Measurements from ENCODE around the gene SLC39A9. TPM values are rescaled to one million over a fixed set of nuclear protein-coding genes. Genes with fewer than 3 reads are reported as not detected.
"Not testable (repeated sequence)": the region's sequence is repeated elsewhere in the genome, so short reads cannot be mapped to it uniquely, and the experiment has no call there.

The SLC39A9 gene
- polyA plus RNA-seq, 3 donors, result 16.0 to 18.7 (median 17.7) TPM

DNA sequence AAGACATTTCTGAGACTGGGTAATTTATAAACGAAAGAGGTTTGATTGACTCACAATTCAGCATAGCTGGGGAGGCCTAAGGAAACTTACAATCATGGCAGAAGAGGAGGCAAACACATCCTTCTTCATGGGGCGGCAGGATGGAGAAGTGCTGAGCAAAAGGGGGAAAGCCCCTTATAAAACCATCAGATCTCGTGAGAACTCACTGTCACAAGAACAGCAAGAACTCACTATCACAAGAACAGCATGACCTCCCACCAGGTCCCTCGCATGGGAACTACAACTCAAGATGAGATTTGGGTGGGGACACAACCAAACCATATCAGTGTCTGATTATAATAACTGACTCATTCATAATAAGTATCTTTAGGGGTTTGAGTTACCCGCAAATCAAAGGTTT is 6.4 kb downstream of the SLC39A9 start:
- 91 to 97% (median 93%) methylated on average over 5 of the region's 5 CpGs for WGBS, 3 donors

DNA sequence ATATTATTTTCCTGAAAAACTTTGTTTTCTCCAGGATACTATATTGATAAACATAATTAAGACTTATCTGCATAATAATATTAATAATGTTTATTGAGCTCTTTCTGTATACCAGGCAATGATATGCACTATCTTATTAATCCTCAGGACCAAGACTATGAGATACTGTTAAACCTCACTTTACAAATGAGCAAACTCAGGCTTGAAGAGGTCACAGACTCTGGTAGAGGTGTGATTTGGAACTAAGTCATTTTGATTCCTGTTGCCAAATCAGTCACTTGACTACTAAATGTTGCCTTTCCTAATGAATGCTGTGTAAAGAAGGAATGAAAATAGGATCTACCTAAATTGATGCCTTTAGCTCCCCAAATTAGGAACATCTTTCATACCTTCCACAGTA is 7.3 kb downstream of the SLC39A9 start:
- H3K27ac ChIP-seq (ENCODE audit: low read depth, low read length), result no peak overlapping the region

More for the DNA sequence above, 6.4 kb downstream of the SLC39A9 start:
- no peak overlapping the region for H3K27ac ChIP-seq (ENCODE audit: low read depth, low read length)

DNA sequence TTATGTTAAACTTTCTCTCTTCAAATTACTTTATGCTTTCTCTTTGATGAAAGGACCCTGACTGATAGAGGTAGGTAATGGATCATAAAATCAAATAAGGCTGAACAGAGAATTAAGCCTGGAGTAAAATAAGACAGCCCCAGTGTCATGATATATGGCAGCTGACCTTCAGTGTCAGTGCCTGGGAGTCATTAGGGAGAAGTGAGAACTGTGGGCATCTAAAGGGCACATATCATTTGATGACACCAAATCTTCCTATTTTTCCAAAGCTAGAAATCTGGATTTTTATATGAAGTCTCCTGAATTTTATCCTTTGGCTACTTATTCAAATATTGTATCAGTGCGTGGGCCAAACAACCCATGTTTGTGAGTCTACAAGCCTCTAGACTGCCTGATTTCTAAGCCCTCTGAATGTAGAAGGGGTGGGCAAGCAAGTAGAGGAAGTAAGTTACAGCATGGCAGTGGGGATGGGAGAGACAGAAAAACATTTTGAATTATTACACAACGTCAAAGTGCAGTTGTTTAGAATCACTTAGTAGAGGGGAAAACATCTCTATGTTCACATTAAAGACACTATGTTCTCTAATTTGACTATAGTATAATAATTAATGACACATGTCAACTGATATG is 10.0 kb downstream of the SLC39A9 start:
- WGBS, 3 donors, result 64 to 68% (median 66%) methylated on average over 2 of the region's 2 CpGs
- H3K27ac ChIP-seq (ENCODE audit: low read depth, low read length), result no peak overlapping the region

DNA sequence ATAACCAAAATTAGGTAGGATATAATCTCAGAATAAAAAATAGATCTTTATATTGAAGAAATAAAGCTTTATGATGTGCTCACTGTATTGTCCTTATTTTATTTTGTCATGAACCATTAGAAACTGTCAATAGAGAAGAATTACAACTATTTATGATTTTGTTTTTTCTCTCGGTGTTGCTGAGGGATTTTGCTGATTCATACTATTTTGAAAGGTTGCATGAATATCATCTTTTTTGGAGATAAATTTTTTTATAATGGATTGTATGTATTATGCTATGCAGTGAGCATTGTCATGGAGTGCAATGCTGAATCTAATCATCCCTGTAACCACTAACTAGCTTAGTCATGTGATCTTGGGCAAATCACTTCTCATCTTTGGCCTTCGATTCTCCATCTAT is 15.0 kb downstream of the SLC39A9 start:
- 74 to 88% (median 77%) methylated on average over 2 of the region's 2 CpGs for WGBS, 3 donors
- no peak overlapping the region for H3K27ac ChIP-seq (ENCODE audit: low read depth, low read length)

GRCh38 chr14:69416087-69416486 is 17.6 kb downstream of the SLC39A9 start:
- not testable (repeated sequence) for H3K27ac ChIP-seq (ENCODE audit: low read depth, low read length)
- WGBS, 3 donors, result 91 to 97% (median 93%) methylated on average over 4 of the region's 4 CpGs

DNA sequence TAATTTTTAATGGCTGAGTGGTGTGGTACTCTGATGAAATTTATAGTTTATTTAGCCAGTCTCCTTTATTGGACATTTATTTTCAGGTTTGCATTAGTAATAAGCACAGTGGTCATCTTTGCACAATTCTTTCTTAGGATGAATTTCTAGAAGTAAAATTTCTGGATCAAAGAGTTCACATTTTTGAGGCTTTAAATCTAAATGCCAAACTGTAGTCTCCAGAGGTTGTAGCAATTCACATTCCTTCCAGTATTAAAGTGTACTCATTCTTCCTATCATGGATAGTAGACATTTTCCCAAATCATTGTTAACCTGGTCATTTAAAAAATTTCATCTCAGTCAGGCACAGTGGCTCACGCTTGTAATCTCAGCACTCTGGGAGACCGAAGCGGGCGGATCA is 24.8 kb downstream of the SLC39A9 start:
- 96 to 100% (median 100%) methylated on average over 4 of the region's 4 CpGs for WGBS, 3 donors
- no peak overlapping the region for H3K27ac ChIP-seq (ENCODE audit: low read depth, low read length)

- no peak overlapping the region for H3K27ac ChIP-seq (ENCODE audit: low read depth, low read length)
- 91 to 100% (median 92%) methylated on average over 2 of the region's 2 CpGs for WGBS, 3 donors
Observed at GRCh38 chr14:69424149-69424923, 25.8 kb downstream of the SLC39A9 start.

DNA sequence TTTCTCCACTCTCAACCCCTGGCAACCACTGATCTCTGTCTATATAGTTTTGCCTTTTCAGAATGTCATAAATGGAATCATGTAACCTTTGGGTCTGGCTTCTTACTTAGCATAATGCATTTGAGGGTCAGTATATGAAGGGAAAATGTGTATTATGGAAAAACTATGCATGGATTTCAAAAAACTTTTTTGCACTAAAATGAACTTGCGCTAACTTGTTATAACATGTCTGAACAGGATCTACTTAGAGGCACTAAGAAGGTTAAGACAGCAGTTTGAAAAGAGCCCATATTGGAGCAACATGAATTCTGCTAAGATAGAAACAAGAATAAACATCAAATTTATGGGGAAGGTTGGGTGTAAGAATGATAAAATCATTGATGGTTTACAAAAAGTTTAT is 29.1 kb downstream of the SLC39A9 start:
- WGBS, 3 donors, result 99 to 100% (median 100%) methylated on average over 1 of the region's 1 CpG
- no peak overlapping the region for H3K27ac ChIP-seq (ENCODE audit: low read depth, low read length)

DNA sequence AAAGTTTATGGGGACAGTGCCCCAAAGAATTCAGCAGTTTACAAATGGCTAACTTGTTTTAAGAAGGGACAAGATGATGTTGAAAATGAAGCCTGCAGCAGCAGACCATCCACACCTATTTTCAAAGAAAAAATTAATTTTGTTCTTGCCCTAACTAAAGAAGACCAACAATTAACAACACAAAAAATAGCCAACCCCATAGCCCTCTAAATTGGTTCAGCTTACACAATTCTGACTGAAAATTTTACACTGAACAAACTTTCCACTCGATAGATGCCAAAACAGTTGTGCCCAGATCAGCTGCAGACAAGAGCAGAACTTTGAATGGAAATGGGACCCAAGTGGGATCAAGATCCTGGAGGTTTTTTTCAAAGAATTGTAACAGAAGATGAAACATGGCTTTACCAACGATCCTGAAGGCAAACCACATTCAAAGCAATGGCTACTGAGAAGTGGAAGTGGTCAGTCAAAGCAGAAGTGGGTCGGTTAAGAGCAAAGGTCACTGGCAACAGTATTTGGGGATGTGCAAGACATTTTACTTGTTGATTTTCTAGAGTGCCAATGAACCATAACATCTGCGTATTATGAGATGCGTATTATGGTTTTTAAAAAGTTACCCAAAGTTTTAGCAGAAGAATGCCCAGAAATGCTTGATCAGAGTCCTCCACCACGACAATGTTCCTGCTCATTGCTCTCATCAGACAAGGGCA is 30.0 kb downstream of the SLC39A9 start:
- 79 to 92% (median 86%) methylated on average over 6 of the region's 6 CpGs for WGBS, 3 donors
- no peak overlapping the region for H3K27ac ChIP-seq (ENCODE audit: low read depth, low read length)

- H3K27ac ChIP-seq (ENCODE audit: low read depth, low read length), result no peak overlapping the region
Observed at GRCh38 chr14:69429643-69430042, 31.2 kb downstream of the SLC39A9 start.

- H3K27ac ChIP-seq (ENCODE audit: low read depth, low read length), result no peak overlapping the region
Observed at GRCh38 chr14:69430306-69430939, 31.9 kb downstream of the SLC39A9 start.

DNA sequence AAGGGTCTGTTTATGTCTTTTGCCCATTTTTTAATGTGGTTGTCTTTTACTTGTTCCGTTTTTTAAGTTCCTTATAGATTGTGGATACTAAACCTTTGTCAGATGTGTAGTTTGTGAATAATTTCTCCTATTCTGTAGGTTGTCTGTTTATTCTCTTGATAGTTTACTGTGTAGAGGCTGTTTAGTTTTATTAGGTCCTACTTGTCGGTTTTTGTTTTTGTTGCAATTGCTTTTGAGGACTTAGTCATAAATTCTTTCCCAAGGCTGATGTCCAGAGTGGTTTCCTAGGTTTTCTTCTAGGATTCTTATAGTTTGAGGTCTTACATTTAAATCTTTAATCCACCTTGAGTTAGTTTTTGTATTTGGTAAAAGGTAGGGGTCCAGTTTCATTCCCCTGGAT is 33.9 kb downstream of the SLC39A9 start:
- no peak overlapping the region for H3K27ac ChIP-seq (ENCODE audit: low read depth, low read length)
- 96 to 97% (median 96%) methylated on average over 2 of the region's 2 CpGs for WGBS, 3 donors

More at GRCh38 chr14:69430306-69430939, 31.9 kb downstream of the SLC39A9 start:
- 25 to 98% (median 89%) methylated on average over 1 of the region's 1 CpG for whole genome bisulfite sequencing, 3 donors

DNA sequence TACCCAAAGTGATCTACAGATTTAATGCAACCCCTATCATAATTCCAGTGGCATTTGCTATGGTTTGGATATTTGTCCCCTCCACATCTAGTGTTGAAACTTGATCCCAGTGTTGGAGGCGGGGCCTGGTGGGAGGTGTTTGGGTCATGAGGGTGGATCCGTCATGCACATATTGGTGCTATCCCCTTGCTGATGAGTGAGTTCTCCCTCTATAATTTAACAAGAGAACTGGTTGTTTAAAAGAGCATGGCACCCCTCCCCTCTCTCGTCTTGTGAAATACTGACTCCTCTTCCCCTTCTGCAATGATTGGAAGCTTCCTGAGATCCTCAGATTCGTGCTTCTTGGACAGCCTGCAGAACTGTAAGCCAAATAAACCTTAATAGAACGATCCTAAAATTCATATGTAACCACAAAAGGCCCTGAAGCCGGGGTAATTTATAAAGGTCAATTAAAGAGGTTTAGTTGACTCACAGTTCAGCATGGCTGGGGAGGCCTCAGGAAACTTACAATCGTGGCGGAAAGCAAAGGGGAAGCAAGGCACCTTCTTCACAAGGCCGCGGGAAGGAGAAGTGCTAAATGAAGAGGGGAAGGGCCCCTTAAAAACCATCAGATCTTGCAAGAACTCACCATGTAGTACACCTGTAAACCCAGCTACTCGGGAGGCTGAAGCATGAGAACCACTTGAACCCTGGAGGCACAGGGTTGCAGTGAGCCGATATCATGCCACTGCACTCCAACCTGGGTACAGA is 41.2 kb downstream of the SLC39A9 start:
- WGBS, 3 donors, result 64 to 91% (median 77%) methylated on average over 12 of the region's 12 CpGs
- no peak overlapping the region for H3K27ac ChIP-seq (ENCODE audit: low read depth, low read length)

- no peak overlapping the region for H3K27ac ChIP-seq (ENCODE audit: low read depth, low read length)
- 81 to 87% (median 87%) methylated on average over 5 of the region's 5 CpGs for WGBS, 3 donors
Observed at GRCh38 chr14:69441948-69442347, 43.5 kb downstream of the SLC39A9 start.

- WGBS, 3 donors, result 96 to 98% (median 98%) methylated on average over 5 of the region's 5 CpGs
Observed at GRCh38 chr14:69443296-69443805, 44.9 kb downstream of the SLC39A9 start.

DNA sequence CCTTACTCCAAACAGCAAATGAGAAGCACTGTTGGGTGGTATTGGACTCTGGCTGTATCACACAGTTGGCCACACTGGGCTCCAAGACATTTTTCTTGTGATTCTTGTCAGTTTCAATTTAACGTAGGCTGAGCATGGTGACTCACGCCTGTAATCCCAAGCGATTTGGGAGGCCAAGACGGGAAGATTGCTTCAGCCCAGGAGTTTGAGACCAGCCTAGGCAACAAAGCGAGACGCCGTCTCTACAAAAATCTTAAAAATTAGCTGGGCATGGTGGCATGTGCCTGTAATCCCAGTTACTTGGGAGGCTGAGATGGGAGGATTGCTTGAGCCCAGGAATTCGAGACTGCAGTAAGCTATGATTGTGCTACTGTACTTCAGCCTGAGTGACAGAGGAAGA is 50.7 kb downstream of the SLC39A9 start:
- no peak overlapping the region for H3K27ac ChIP-seq (ENCODE audit: low read depth, low read length)
- WGBS, 3 donors, result 96 to 98% (median 97%) methylated on average over 8 of the region's 8 CpGs

More at GRCh38 chr14:69443296-69443805, 44.9 kb downstream of the SLC39A9 start:
- H3K27ac ChIP-seq (ENCODE audit: low read depth, low read length), result no peak overlapping the region

- WGBS, 3 donors, result 67 to 93% (median 93%) methylated on average over 2 of the region's 2 CpGs
- no peak overlapping the region for H3K27ac ChIP-seq (ENCODE audit: low read depth, low read length)
Observed at GRCh38 chr14:69451941-69452340, 53.4 kb downstream of the SLC39A9 start.

DNA sequence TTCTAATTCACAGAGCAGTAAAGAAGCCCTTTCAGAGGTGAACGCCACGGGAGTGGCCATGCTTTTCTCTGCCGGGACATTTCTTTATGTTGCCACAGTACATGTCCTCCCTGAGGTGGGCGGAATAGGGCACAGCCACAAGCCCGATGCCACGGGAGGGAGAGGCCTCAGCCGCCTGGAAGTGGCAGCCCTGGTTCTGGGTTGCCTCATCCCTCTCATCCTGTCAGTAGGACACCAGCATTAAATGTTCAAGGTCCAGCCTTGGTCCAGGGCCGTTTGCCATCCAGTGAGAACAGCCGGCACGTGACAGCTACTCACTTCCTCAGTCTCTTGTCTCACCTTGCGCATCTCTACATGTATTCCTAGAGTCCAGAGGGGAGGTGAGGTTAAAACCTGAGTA is 59.9 kb downstream of the SLC39A9 start:
- WGBS, 3 donors, result 88 to 91% (median 90%) methylated on average over 11 of the region's 11 CpGs

More for the DNA sequence above, 59.9 kb downstream of the SLC39A9 start:
- no peak overlapping the region for H3K27ac ChIP-seq (ENCODE audit: low read depth, low read length)
